Osteocyte (in vitro differentiated cells): ENCODE results near the gene CACNA2D1. TPM values are rescaled to one million over a fixed set of nuclear protein-coding genes. Genes with fewer than 3 reads are reported as not detected.
"Not testable (repeated sequence)": the region's sequence is repeated elsewhere in the genome, so short reads cannot be mapped to it uniquely, and the experiment has no call there.

Experiments
- DNase-seq: peaks from one replicate; pipeline ENCODE4 v3.0.0; 2021; ENCODE audit warnings: mixed read lengths; ENCODE audit not compliant: unreplicated experiment; ENCODE audit errors: extremely low spot score
- H3K27ac Mint-ChIP-seq: one replicate; pipeline ENCODE4 v1.8.0; 2021; ENCODE audit warnings: mild to moderate bottlenecking, mixed read lengths; ENCODE audit not compliant: unreplicated experiment
- H3K27me3 Mint-ChIP-seq: one replicate; pipeline ENCODE4 v1.8.0; 2021; ENCODE audit warnings: mixed read lengths; ENCODE audit not compliant: unreplicated experiment
- H3K36me3 Mint-ChIP-seq: one replicate; pipeline ENCODE4 v1.8.0; 2021; ENCODE audit warnings: mixed read lengths; ENCODE audit not compliant: unreplicated experiment
- H3K4me1 Mint-ChIP-seq: one replicate; pipeline ENCODE4 v1.8.0; 2021; ENCODE audit warnings: mixed read lengths; ENCODE audit not compliant: unreplicated experiment
- H3K4me3 Mint-ChIP-seq: one replicate; pipeline ENCODE4 v1.8.0; 2021; ENCODE audit warnings: mild to moderate bottlenecking, moderate library complexity, mixed read lengths; ENCODE audit not compliant: unreplicated experiment
- H3K9me3 Mint-ChIP-seq: one replicate; pipeline ENCODE4 v1.8.0; 2021; ENCODE audit warnings: mixed read lengths; ENCODE audit not compliant: unreplicated experiment
- CTCF ChIP-seq: fragments of 200-600 bp; sonication (generic); IDR thresholded peaks from 2 replicates; pipeline ENCODE4 v1.5.0; 2021; ENCODE audit warnings: antibody characterized with exemption, mild to moderate bottlenecking, moderate library complexity
- total RNA-seq: library from RNA; stranded (reverse); gene quantifications from 2 replicates; pipeline ENCODE4 v1.2.1, GENCODE V29; 2021

CACNA2D1 gene
- total RNA-seq, 1 donor from 2014 or later, result 24.3 TPM

DNA sequence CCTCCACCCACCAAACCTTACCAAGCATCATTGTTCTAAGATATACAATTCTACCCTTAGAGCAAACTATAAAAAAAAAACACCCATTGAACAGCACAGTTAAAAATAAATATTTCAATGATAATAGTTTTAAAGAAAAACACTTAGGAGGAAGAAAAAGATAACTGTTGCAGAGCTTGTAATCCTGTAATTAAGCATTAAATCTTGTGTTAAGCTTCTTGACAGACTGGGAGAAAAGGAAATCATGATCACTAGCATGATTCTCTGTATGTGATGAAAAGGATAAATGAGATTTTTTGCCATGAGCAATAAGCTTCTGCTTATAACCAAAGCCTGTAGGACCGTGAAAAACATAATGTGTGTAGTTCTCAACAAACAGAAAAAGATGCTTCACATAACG is 289.8 kb downstream of the CACNA2D1 start:
- no peak for TF ChIP-seq CTCF
- Mint-ChIP-seq H3K4me3 (no peak overlapping the region), H3K9me3 (no peaks in the 10 kb centered on the region), H3K27ac (no peak overlapping the region), H3K27me3 (no peaks in the 10 kb centered on the region), H3K36me3 (no peaks in the 10 kb centered on the region), H3K4me1 (no peaks in the 10 kb centered on the region)
- DNase-seq, result no peak

DNA sequence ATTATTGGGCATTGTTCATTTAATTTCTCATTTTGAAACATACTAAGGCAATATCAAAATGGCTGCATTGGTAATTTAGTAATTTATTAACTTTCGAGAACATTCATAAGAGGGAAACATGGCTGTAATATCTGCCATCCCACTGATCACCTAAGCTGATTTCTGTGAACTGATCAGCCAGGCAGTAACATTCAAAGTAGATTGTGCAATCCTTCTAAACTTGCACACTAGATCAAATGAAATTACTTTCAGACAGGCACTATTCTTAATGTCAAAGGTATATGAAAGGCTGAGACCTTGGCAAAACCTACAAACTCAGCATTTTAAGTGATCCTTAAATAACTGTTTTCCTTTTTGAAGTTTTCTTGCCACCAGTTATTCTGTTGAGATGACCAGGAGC is 290.7 kb downstream of the CACNA2D1 start:
- TF ChIP-seq CTCF, result no peak
- H3K9me3 Mint-ChIP-seq, result no peaks in the 10 kb centered on the region
- no peaks in the 10 kb centered on the region for H3K27me3 Mint-ChIP-seq
- no peak overlapping the region for H3K27ac Mint-ChIP-seq
- no peak overlapping the region for H3K4me3 Mint-ChIP-seq
- H3K4me1 Mint-ChIP-seq, result no peaks in the 10 kb centered on the region
- DNase-seq, result no peak
- no peaks in the 10 kb centered on the region for H3K36me3 Mint-ChIP-seq

DNA sequence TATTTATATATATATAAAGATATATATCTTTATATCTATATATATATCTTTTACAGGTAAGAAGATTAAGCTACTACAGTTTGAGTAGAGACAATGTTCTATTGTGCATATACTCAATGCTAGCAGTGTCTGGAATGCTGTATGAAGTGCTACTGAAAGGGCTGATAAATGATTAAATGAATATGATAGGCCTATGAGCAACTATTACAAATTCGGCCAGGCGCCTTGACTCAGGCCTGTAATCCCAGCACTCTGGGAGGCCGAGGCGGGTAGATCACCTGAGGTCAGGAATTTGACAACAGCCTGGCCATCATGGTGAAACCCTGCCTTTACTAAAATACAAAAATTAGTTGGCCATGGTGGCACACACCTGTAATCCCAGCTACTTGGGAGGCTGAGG is 297.1 kb downstream of the CACNA2D1 start:
- H3K9me3 Mint-ChIP-seq, result no peaks in the 10 kb centered on the region
- no peaks in the 10 kb centered on the region for H3K4me1 Mint-ChIP-seq
- DNase-seq, result no peak
- no peaks in the 10 kb centered on the region for H3K36me3 Mint-ChIP-seq
- no peak for TF ChIP-seq CTCF
- H3K27ac Mint-ChIP-seq, result no peak overlapping the region
- H3K27me3 Mint-ChIP-seq, result no peaks in the 10 kb centered on the region
- no peak overlapping the region for H3K4me3 Mint-ChIP-seq

DNA sequence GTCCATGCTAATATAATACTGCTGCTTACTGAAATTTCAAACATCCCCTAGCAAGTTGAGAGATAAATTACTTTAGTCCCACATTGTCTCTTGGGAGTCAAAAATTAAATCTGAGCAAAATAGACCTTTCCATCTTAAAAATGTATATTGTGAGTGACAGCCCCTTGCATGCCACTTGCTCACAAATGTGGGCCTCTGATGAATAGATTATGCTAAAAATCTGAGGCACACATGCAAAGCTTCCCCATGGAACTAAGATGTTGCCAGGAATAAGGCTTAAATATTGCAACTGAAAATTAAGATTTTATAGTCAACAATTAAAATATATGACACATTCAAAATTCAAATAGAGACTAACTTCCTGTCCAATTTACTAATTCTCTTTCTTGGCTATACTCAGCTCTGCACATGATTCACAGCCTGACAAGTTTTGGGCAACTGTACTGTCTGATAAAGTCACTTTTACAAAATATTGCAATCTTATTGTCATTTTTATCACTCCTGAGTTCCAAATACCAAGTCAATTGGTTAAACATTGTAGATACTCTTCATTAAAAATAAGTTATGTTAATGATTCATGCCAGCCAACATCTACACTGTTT is 301.2 kb downstream of the CACNA2D1 start:
- Mint-ChIP-seq H3K27me3 (no peaks in the 10 kb centered on the region), H3K27ac (no peak overlapping the region), H3K36me3 (no peaks in the 10 kb centered on the region), H3K4me1 (no peaks in the 10 kb centered on the region), H3K4me3 (no peak overlapping the region), H3K9me3 (no peaks in the 10 kb centered on the region)
- TF ChIP-seq CTCF, result no peak
- no peak for DNase-seq

GRCh38 chr7:82141427-82141826 is 302.1 kb downstream of the CACNA2D1 start:
- no peaks in the 10 kb centered on the region for H3K27me3 Mint-ChIP-seq
- no peaks in the 10 kb centered on the region for H3K36me3 Mint-ChIP-seq
- no peak for TF ChIP-seq CTCF
- no peaks in the 10 kb centered on the region for H3K9me3 Mint-ChIP-seq
- no peak overlapping the region for H3K4me3 Mint-ChIP-seq
- DNase-seq, result no peak
- H3K4me1 Mint-ChIP-seq, result no peaks in the 10 kb centered on the region
- no peak overlapping the region for H3K27ac Mint-ChIP-seq

GRCh38 chr7:82140608-82141007 is 303.0 kb downstream of the CACNA2D1 start:
- not testable (repeated sequence) for H3K4me1 Mint-ChIP-seq, DNase-seq, H3K9me3 Mint-ChIP-seq, H3K4me3 Mint-ChIP-seq, H3K36me3 Mint-ChIP-seq, H3K27me3 Mint-ChIP-seq, H3K27ac Mint-ChIP-seq
